Mucosa of rectum (tissue), 2 donors: ENCODE measurements around the gene FGFBP2.

Experiments
- H3K27ac ChIP-seq, 2 donors: one replicate each; pipeline ENCODE4 v1.7.0; 2013; ENCODE audit warnings: inconsistent platforms in 2 of 2, low read depth in 2 of 2, low read length in 2 of 2
- H3K27me3 ChIP-seq, 2 donors: one replicate each; pipeline ENCODE4 v1.7.0; 2013; ENCODE audit warnings: low read length in 2 of 2; ENCODE audit not compliant: control insufficient read depth in 2 of 2, insufficient read depth in 2 of 2
- H3K36me3 ChIP-seq, 2 donors: one replicate each; pipeline ENCODE4 v1.7.0; 2013; ENCODE audit warnings: low read length in 2 of 2; ENCODE audit not compliant: control insufficient read depth in 2 of 2, insufficient read depth in 2 of 2
- H3K4me1 ChIP-seq, 2 donors: one replicate each; pipeline ENCODE4 v1.7.0; 2013; ENCODE audit warnings: low read length in 2 of 2, mild to moderate bottlenecking in 1 of 2; ENCODE audit not compliant: control insufficient read depth in 2 of 2, insufficient read depth in 2 of 2
- H3K4me3 ChIP-seq, 2 donors: one replicate each; pipeline ENCODE4 v1.7.0; 2013; ENCODE audit warnings: low read length in 2 of 2
- H3K9ac ChIP-seq, 2 donors: one replicate each; pipeline ENCODE4 v1.7.0; 2013; ENCODE audit warnings: low read length in 2 of 2, low read depth in 1 of 2, mild to moderate bottlenecking in 1 of 2
- H3K9me3 ChIP-seq, 2 donors: one replicate each; pipeline ENCODE4 v1.7.0; 2013; ENCODE audit warnings: low read length in 2 of 2; ENCODE audit not compliant: control insufficient read depth in 2 of 2
- donor health status: healthy.
- donor health status: Normal muscosa, but diverticular disease.

Gene FGFBP2

GRCh38 chr4:15931451-15932210 is 31.3 kb downstream of the FGFBP2 start:
- Histone ChIP-seq H3K36me3 (no peaks in the 10 kb centered on the region), H3K4me1 (peaks cover 0 to 9% of the 10 kb centered on the region in 2 donors), H3K9ac (no peak overlapping the region), H3K27me3 (no peaks in the 10 kb centered on the region), H3K27ac (no peak overlapping the region), H3K9me3 (no peaks in the 10 kb centered on the region), H3K4me3 (no peak overlapping the region)

DNA sequence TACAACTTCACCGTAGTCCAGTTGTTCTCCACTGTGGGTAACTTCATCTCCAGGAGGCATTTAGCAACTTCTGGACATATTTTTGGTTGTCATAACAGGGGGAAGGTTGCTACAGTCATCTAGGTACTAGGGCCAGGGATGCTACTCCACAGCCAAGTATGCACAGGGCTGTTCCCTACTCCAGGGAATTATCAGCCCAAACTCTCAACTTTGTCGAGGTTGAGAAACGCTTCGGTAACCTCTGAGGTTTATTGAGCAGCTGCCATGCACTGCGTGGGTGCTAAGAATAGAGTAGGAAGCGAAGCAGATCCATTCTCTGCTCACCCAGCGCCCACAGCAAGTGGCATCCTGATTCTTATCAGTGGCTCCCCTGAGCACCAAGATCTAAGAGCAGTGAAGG is 32.7 kb downstream of the FGFBP2 start:
- Histone ChIP-seq H3K4me1 (no peaks in the 10 kb centered on the region), H3K9ac (no peak overlapping the region), H3K27ac (no peak overlapping the region), H3K27me3 (no peaks in the 10 kb centered on the region), H3K4me3 (no peak overlapping the region), H3K9me3 (no peaks in the 10 kb centered on the region), H3K36me3 (no peaks in the 10 kb centered on the region)

GRCh38 chr4:15929540-15929939 is 33.4 kb downstream of the FGFBP2 start:
- H3K36me3 ChIP-seq = no peaks in the 10 kb centered on the region
- H3K9ac ChIP-seq = no peak overlapping the region

DNA sequence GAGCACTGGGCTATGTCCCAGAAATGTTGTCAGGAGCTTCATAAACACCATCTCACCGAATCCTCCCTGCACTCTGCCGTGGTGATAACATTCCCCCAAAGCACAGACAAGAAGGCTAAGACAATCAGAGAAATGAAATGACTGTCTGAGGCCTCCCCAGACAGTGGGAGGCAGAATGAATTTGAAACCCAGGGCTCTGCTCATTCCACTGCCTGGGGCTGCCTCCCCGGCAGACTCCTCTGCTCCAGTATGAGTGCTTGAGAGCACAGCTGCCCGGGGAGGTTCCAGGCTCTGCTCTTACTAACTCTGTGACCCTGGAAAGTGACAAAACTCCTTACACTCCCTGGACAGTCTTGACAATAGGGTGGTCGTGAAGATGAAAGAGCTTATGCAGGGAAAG is 34.1 kb downstream of the FGFBP2 start:
- Histone ChIP-seq H3K9me3 (no peaks in the 10 kb centered on the region), H3K27me3 (no peaks in the 10 kb centered on the region), H3K36me3 (no peaks in the 10 kb centered on the region), H3K27ac (no peak overlapping the region), H3K4me3 (no peak overlapping the region), H3K4me1 (no peaks in the 10 kb centered on the region), H3K9ac (no peak overlapping the region)

More at GRCh38 chr4:15929540-15929939, 33.4 kb downstream of the FGFBP2 start:
- no peaks in the 10 kb centered on the region for H3K9me3 ChIP-seq
- H3K27me3 ChIP-seq = no peaks in the 10 kb centered on the region
- H3K4me3 ChIP-seq = no peak overlapping the region
- no peaks in the 10 kb centered on the region for H3K4me1 ChIP-seq
- no peak overlapping the region for H3K27ac ChIP-seq

- H3K4me3 ChIP-seq = no peak overlapping the region
- H3K9ac ChIP-seq = no peak overlapping the region
- no peaks in the 10 kb centered on the region for H3K9me3 ChIP-seq
- H3K27ac ChIP-seq = no peak overlapping the region
- H3K36me3 ChIP-seq = no peaks in the 10 kb centered on the region
- H3K27me3 ChIP-seq = no peaks in the 10 kb centered on the region
- no peaks in the 10 kb centered on the region for H3K4me1 ChIP-seq
These were observed 36.5 kb downstream of the FGFBP2 start for GRCh38 chr4:15926486-15926885.

GRCh38 chr4:15925830-15926229 is 37.1 kb downstream of the FGFBP2 start:
- Histone ChIP-seq H3K4me1 (no peaks in the 10 kb centered on the region), H3K27me3 (no peaks in the 10 kb centered on the region), H3K9me3 (no peaks in the 10 kb centered on the region), H3K36me3 (no peaks in the 10 kb centered on the region), H3K9ac (no peak overlapping the region), H3K4me3 (no peak overlapping the region), H3K27ac (no peak overlapping the region)

DNA sequence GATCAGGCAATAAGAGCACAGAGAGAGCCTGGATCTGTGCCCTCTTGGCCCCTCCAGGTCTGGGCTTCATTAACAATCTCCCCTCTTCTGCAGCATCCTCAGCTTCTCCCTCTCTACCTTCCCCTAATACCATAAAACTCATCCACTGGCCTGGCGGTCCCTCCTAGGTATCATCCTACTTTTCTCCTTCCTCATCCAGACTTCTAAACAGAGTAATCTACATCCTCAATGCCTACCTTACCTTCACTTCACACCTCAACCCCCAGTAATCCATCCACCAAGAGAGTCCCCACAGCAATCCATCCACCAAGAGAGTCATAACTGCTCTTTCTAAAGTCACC is 41.4 kb downstream of the FGFBP2 start:
- H3K36me3 ChIP-seq = no peaks in the 10 kb centered on the region
- no peaks in the 10 kb centered on the region for H3K27me3 ChIP-seq
- peaks cover 0 to 10% of the 10 kb centered on the region in 2 donors for H3K4me1 ChIP-seq
- H3K4me3 ChIP-seq = no peak overlapping the region
- H3K9me3 ChIP-seq = no peaks in the 10 kb centered on the region
- H3K9ac ChIP-seq = no peak overlapping the region
- no peak overlapping the region for H3K27ac ChIP-seq

DNA sequence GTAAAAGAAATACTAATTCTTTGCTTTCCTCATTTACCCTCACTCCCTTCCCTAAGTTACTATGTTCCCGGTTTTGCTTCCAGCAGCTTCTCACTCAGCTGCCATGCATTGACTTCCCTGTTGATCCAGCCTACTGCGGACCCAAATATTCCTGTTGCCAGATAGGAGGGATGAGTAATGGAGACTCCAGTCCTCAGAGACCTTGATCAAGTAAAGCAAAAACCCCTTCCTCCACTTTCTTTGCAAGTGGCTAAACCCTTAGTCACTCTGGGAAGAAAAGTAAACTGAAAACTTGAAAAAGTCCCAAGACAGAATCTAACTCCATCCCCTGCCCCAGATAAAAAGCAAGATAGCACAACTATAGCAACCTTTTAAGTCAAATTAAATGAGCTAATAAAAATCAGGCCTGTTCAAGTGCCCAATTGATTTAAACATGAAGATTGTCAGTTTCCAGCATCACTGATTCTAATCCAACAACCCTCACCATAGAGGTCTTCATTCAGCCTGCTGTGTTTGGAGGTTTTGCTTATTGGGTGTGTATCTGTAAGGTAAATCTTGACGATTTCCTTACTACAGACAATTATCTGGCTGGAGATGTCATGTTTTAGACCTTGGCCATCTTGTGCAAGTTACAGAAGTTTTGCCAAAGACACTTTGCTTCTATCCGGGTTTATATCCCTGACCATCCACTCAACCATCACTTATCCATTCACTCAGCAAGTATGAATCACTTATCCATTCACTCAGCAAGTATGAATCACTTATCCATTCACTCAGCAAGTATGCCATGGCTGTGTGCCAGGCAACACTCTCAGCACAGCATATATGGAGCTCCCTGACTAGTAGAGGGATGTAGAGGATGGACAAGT is 42.0 kb downstream of the FGFBP2 start:
- peaks cover 0 to 10% of the 10 kb centered on the region in 2 donors for H3K4me1 ChIP-seq
- no peak overlapping the region for H3K9ac ChIP-seq
- H3K4me3 ChIP-seq = no peak overlapping the region
- H3K27ac ChIP-seq = no peak overlapping the region
- H3K9me3 ChIP-seq = no peaks in the 10 kb centered on the region
- H3K27me3 ChIP-seq = no peaks in the 10 kb centered on the region
- H3K36me3 ChIP-seq = no peaks in the 10 kb centered on the region

GRCh38 chr4:15918484-15919129 is 44.4 kb downstream of the FGFBP2 start:
- H3K27me3 ChIP-seq = no peaks in the 10 kb centered on the region
- H3K36me3 ChIP-seq = no peaks in the 10 kb centered on the region
- H3K27ac ChIP-seq = peak overlapping the region in 1 of 2 donors; percentile 51
- no peak overlapping the region for H3K4me3 ChIP-seq
- H3K9ac ChIP-seq = no peak overlapping the region
- peaks cover 0 to 10% of the 10 kb centered on the region in 2 donors for H3K4me1 ChIP-seq
- no peaks in the 10 kb centered on the region for H3K9me3 ChIP-seq

- no peaks in the 10 kb centered on the region for H3K9me3 ChIP-seq
- H3K27me3 ChIP-seq = no peaks in the 10 kb centered on the region
- no peak overlapping the region for H3K4me3 ChIP-seq
- no peak overlapping the region for H3K27ac ChIP-seq
- H3K9ac ChIP-seq = no peak overlapping the region
- H3K4me1 ChIP-seq = peaks cover 0 to 10% of the 10 kb centered on the region in 2 donors
- no peaks in the 10 kb centered on the region for H3K36me3 ChIP-seq
These were observed 45.7 kb downstream of the FGFBP2 start for GRCh38 chr4:15917297-15917696.
